Activated T-cell treated with anti-CD3 and anti-CD28 coated beads, Interleukin-2, amount 50 U/mL, for 24 hours (primary cell): Measurements from ENCODE around the gene NFYC.
A peak's percentile ranks its signal among the peaks of the same experiment; 100 is the strongest.

Source experiments
- DNase-seq: peaks from one replicate; pipeline ENCODE4 v3.0.0-alpha.2; 2020
- H3K27ac Mint-ChIP-seq: 2 replicates; pipeline ENCODE4 v1.8.0; 2020; ENCODE audit warnings: mild to moderate bottlenecking, mixed read lengths
- H3K27me3 Mint-ChIP-seq: 2 replicates; pipeline ENCODE4 v1.8.0; 2020; ENCODE audit warnings: mixed read lengths
- H3K36me3 Mint-ChIP-seq: 2 replicates; pipeline ENCODE4 v1.8.0; 2020; ENCODE audit warnings: low read depth, mixed read lengths
- H3K4me1 Mint-ChIP-seq: 2 replicates; pipeline ENCODE4 v1.8.0; 2020; ENCODE audit warnings: low read depth, mixed read lengths
- H3K4me3 Mint-ChIP-seq: 2 replicates; pipeline ENCODE4 v1.8.0; 2020; ENCODE audit warnings: mild to moderate bottlenecking, moderate library complexity, mixed read lengths
- H3K9me3 Mint-ChIP-seq: 2 replicates; pipeline ENCODE4 v1.8.0; 2020; ENCODE audit warnings: mixed read lengths

NFYC gene

GRCh38 chr1:40691538-40692428 is at the start of gene NFYC:
Gene NFYC (plus strand): TSS chr1:40691704. CDS start chr1:40738844, 47,140 bp downstream.
- Mint-ChIP-seq H3K9me3 (no peaks in the 10 kb centered on the region), H3K4me1 (peaks cover 63% of the 10 kb centered on the region), H3K4me3 (peak within 1 kb of the TSS; percentile 99), H3K36me3 (peaks cover 69% of the 10 kb centered on the region), H3K27ac (peak within 1 kb of the TSS; percentile 99), H3K27me3 (no peaks in the 10 kb centered on the region)
- DNase-seq = peak; percentile 93

DNA sequence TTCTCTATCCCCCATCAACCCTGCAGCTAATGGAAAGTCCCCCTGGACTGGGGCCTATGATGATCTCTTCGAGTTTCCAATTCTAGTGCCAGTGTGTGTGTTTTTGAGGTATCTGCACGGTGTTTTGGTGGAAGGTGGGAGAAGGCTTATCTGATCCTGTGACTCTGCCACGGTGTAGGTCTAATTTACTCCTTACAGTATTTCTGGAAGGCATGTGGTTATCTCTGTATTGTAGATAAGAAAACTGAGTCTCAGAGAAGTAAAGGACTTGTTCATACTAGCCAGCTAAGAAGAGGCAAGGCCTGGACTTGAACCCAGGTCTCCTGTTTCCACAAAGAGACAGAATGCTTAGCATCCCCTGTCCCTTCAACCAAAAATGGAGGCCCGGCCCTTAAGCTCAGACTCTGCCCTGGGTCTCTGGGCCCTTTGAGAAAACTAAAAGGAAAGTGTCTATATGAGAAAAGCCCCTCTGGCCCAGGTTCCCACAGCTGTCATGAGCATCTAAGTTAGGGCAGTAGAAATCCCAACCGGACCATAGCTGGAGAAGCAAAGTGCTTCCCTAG is 46.3 kb upstream of the NFYC start:
- peaks cover 13% of the 10 kb centered on the region for H3K4me1 Mint-ChIP-seq
- H3K9me3 Mint-ChIP-seq = no peaks in the 10 kb centered on the region
- H3K4me3 Mint-ChIP-seq = no peak overlapping the region
- no peak for DNase-seq
- no peaks in the 10 kb centered on the region for H3K36me3 Mint-ChIP-seq
- H3K27ac Mint-ChIP-seq = no peak overlapping the region
- H3K27me3 Mint-ChIP-seq = peaks cover 4% of the 10 kb centered on the region

DNA sequence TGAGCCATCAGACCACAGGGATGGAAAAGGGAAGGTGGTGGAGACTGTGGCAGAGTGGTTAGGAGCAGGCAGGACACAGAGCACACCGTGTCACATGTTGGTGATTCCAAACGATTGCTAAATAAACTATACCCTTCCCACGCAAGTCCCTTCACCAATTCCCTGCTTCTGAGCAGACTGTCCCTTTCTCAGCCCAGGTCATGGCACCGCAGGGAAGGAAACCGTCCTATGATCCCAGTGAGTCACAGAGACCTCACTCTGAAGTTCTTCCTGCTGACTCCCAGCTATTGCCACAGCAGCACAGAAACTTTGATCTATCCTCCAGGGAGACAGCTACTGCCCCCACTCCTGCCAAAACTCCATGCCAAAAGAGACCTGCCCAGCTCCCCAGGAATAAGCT is 45.2 kb upstream of the NFYC start:
- Mint-ChIP-seq H3K27ac (no peak overlapping the region), H3K9me3 (no peaks in the 10 kb centered on the region), H3K36me3 (no peaks in the 10 kb centered on the region), H3K27me3 (peaks cover 4% of the 10 kb centered on the region), H3K4me3 (no peak overlapping the region), H3K4me1 (peaks cover 6% of the 10 kb centered on the region)
- no peak for DNase-seq

GRCh38 chr1:40648200-40648599 is 43.3 kb upstream of the NFYC start:
- H3K36me3 Mint-ChIP-seq = no peaks in the 10 kb centered on the region
- H3K9me3 Mint-ChIP-seq = no peaks in the 10 kb centered on the region
- peaks cover 6% of the 10 kb centered on the region for H3K4me1 Mint-ChIP-seq
- no peak overlapping the region for H3K27ac Mint-ChIP-seq
- no peak overlapping the region for H3K4me3 Mint-ChIP-seq
- H3K27me3 Mint-ChIP-seq = peaks cover 4% of the 10 kb centered on the region
- DNase-seq = no peak

- no peak for DNase-seq
- H3K36me3 Mint-ChIP-seq = no peaks in the 10 kb centered on the region
- no peaks in the 10 kb centered on the region for H3K9me3 Mint-ChIP-seq
- H3K27me3 Mint-ChIP-seq = peaks cover 4% of the 10 kb centered on the region
- no peak overlapping the region for H3K27ac Mint-ChIP-seq
- H3K4me3 Mint-ChIP-seq = no peak overlapping the region
- H3K4me1 Mint-ChIP-seq = peaks cover 7% of the 10 kb centered on the region
Observed at GRCh38 chr1:40648928-40649591, 42.4 kb upstream of the NFYC start.

DNA sequence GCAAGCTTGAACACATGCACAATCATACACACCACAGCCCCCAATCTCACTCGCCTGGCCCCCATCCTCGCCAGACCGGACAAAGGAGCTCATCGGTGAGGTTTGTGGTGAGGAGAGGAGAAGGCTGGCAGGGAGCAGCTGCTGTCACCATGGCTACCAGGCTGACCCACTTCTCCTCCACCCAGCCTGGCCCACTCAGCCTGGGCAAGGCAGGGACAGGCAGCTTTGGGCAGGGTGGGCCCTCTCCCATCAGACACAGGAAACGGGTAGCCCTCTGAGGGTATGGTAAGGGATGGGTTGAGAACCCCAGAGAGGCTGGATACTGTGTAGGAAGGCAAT is 41.9 kb upstream of the NFYC start:
- no peak overlapping the region for H3K27ac Mint-ChIP-seq
- no peak overlapping the region for H3K4me3 Mint-ChIP-seq
- H3K36me3 Mint-ChIP-seq = no peaks in the 10 kb centered on the region
- H3K27me3 Mint-ChIP-seq = peaks cover 6% of the 10 kb centered on the region
- H3K4me1 Mint-ChIP-seq = peaks cover 7% of the 10 kb centered on the region
- H3K9me3 Mint-ChIP-seq = no peaks in the 10 kb centered on the region
- no peak for DNase-seq

GRCh38 chr1:40650075-40650474 is 41.4 kb upstream of the NFYC start:
- H3K27ac Mint-ChIP-seq = no peak overlapping the region
- DNase-seq = no peak
- no peak overlapping the region for H3K4me3 Mint-ChIP-seq
- H3K27me3 Mint-ChIP-seq = peaks cover 7% of the 10 kb centered on the region
- no peaks in the 10 kb centered on the region for H3K9me3 Mint-ChIP-seq
- no peaks in the 10 kb centered on the region for H3K36me3 Mint-ChIP-seq
- H3K4me1 Mint-ChIP-seq = peaks cover 7% of the 10 kb centered on the region

DNA sequence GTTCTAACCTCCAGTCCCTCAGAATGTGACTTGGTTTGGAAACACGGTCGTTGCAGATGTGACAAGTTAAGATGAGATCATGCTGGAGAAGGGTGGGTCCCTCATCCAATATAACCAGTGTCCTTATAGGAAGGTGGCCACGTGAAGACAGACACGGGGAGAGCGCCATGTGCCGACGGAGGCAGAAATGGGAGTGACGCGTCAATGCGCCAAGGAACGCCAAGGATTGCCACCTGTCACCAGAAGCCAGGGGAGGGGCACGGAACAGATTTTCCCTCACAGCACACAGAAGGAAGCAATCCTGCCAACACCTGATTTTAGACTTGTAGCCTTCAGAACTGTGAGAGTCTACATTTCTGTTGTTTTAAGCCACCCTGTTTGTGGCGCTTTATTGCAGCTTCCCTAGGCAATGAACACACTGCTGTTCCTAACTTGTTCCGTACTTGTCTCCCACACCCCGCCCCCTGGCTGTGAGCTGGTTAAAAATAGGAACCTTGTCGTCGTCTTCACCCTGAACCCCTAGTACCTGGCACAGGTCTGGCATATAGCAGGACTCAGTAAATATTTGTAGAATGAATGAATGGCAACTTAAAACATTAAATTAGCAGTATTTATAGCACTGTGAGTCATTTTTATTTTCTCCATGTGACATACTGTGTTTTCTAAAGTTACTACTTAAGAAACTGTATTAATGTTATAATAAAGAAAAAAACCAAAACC is 40.2 kb upstream of the NFYC start:
- DNase-seq = no peak
- H3K4me1 Mint-ChIP-seq = peaks cover 7% of the 10 kb centered on the region
- H3K36me3 Mint-ChIP-seq = no peaks in the 10 kb centered on the region
- H3K27me3 Mint-ChIP-seq = peaks cover 7% of the 10 kb centered on the region
- H3K9me3 Mint-ChIP-seq = no peaks in the 10 kb centered on the region
- H3K27ac Mint-ChIP-seq = no peak overlapping the region
- H3K4me3 Mint-ChIP-seq = no peak overlapping the region

- H3K27ac Mint-ChIP-seq = no peak overlapping the region
- H3K27me3 Mint-ChIP-seq = peaks cover 7% of the 10 kb centered on the region
- no peaks in the 10 kb centered on the region for H3K36me3 Mint-ChIP-seq
- H3K9me3 Mint-ChIP-seq = no peaks in the 10 kb centered on the region
- H3K4me1 Mint-ChIP-seq = peaks cover 7% of the 10 kb centered on the region
- no peak overlapping the region for H3K4me3 Mint-ChIP-seq
- no peak for DNase-seq
Observed at GRCh38 chr1:40652468-40652867, 39.0 kb upstream of the NFYC start.

DNA sequence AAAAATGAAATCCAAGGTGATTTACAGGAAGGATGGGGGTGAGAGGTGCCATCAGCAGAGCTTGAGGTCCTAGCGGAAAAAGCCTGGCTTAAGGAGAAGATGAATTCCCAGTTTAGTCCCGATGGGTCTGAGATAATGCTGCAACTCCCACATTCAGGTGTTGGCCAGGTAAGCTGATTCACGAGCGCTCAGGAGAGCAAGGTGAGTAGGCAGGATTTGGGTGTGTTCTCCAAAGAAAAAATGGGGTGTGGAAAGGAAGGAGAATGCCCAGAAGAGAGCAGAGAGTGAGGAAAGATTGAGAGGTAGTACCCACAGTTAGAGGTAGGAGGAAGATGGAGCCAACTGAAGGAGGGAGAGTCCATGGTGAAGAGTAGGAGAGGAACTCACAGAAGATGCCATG is 38.5 kb upstream of the NFYC start:
- Mint-ChIP-seq H3K4me3 (no peak overlapping the region), H3K36me3 (no peaks in the 10 kb centered on the region), H3K27ac (no peak overlapping the region), H3K4me1 (peaks cover 7% of the 10 kb centered on the region), H3K27me3 (peaks cover 7% of the 10 kb centered on the region), H3K9me3 (no peaks in the 10 kb centered on the region)
- no peak for DNase-seq

DNA sequence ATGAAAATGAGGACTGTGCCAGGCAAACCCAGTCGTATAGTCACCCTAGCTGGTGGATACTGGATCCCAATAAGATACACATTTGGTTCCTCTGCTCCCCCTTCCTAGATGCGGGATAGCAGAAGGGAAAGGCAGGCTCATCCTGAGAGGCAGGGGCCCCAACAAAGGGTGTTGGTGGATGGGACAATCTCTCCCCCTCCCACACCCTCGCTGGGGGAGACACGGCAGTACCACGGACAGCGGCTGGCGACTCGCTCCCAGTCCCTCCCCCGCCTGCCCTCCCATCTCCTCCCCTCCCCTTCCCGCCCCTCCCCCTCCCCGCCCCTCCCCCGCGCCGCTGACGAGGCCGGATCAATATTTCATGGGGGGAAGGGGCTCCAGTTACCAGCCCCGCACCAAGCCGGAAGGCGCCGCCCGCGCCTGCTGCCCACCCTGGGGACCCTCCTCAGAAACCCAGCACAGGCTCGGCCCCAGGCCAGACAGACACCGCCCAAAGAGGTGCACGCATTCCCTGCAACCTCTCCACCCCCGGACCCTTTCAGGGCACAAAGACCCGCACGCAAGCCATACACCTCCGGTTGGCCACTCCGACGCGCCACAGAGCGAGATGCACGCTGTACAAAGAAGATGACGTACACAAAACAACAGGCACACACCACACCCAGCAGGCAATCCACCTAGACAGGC is 37.5 kb upstream of the NFYC start:
- no peaks in the 10 kb centered on the region for H3K36me3 Mint-ChIP-seq
- H3K4me3 Mint-ChIP-seq = no peak overlapping the region
- no peak overlapping the region for H3K27ac Mint-ChIP-seq
- H3K27me3 Mint-ChIP-seq = peaks cover 6% of the 10 kb centered on the region
- no peaks in the 10 kb centered on the region for H3K9me3 Mint-ChIP-seq
- peaks cover 5% of the 10 kb centered on the region for H3K4me1 Mint-ChIP-seq
- DNase-seq = no peak

- no peak for DNase-seq
- H3K27ac Mint-ChIP-seq = no peak overlapping the region
- no peak overlapping the region for H3K4me3 Mint-ChIP-seq
- no peaks in the 10 kb centered on the region for H3K9me3 Mint-ChIP-seq
- H3K27me3 Mint-ChIP-seq = peaks cover 2% of the 10 kb centered on the region
- no peaks in the 10 kb centered on the region for H3K36me3 Mint-ChIP-seq
- H3K4me1 Mint-ChIP-seq = peaks cover 1% of the 10 kb centered on the region
Observed at GRCh38 chr1:40657046-40657445, 34.5 kb upstream of the NFYC start.

DNA sequence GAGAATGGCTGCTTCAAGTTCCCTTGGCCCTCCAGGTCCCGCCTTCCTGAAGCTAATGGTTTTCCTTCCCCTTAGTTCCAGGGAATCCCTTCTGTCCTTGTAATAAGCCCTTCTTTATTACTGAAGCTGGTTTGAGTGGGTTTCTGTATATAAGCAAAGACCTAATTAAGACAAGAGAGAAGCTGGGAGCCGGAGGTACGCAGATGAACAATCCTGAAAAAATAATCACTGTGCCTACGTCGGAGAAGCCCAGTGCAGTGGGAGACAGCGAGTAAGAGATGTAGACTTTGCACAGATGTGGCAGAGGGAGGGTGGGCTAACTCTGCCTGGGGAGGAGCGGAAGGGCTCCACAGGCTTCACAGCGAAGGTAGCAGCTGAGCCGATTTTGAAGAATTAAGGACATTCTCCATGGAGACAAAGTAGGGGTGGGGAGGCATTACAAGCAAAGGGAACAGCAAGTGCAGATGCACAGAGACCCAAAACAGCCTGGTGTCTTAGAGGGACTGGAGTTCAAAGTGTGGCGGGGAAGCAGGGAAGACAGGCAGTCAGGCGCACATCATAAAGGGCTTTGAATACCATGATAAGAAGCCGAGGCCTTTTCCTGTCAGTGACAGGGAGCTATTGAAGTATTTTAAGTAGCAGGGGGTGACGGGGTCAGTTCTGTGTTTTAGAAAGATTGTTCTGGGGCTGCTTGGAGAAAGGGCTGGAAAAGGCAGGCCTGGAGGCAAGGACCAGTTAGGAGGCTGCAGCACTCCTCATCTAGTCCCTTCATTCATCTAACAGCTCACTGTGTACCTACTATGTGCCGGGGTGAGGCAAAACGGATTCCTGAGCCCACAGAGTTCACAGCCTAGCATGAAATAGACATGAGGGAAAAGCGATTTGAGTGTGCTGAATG is 32.5 kb upstream of the NFYC start:
- H3K4me3 Mint-ChIP-seq = no peak overlapping the region
- no peak for DNase-seq
- H3K27me3 Mint-ChIP-seq = peaks cover 2% of the 10 kb centered on the region
- H3K27ac Mint-ChIP-seq = no peak overlapping the region
- H3K9me3 Mint-ChIP-seq = no peaks in the 10 kb centered on the region
- no peaks in the 10 kb centered on the region for H3K36me3 Mint-ChIP-seq
- H3K4me1 Mint-ChIP-seq = peaks cover 15% of the 10 kb centered on the region
